Mesenteric fat pad (tissue), 1 donor: Measurements from ENCODE around the gene TNNI3. TPM values are rescaled to one million over a fixed set of nuclear protein-coding genes. Genes with fewer than 3 reads are reported as not detected.

Source experiments
- DNase-seq: peaks from one replicate; pipeline ENCODE4 v3.0.0-alpha.2; 2020; ENCODE audit warnings: low spot score
- total RNA-seq: library from RNA; stranded (reverse); fragmentation: NEBNext Ultra II Directional; extraction: Animal tissue kit (Norgen Biotek cat#: 25700); gene quantifications from one replicate; pipeline ENCODE4 v1.2.1, GENCODE V29; 2021
- donor health status: DM: yes; HTN: yes; CAD: no.

TNNI3 gene
- total RNA-seq, 1 donor from 2014 or later = not detected

GRCh38 chr19:55147545-55148251 lies 9.8 kb downstream of the TNNI3 start:
- no peak for DNase-seq

- DNase-seq = no peak
Observed at GRCh38 chr19:55146705-55147273, 10.7 kb downstream of the TNNI3 start.

- DNase-seq = no peak
Observed at GRCh38 chr19:55146078-55146704, 11.3 kb downstream of the TNNI3 start.

GRCh38 chr19:55145232-55145631 lies 12.3 kb downstream of the TNNI3 start:
- DNase-seq = no peak

GRCh38 chr19:55141696-55142095 lies 15.8 kb downstream of the TNNI3 start:
- DNase-seq = no peak

- DNase-seq = no peak
Observed at GRCh38 chr19:55137915-55138314, 19.6 kb downstream of the TNNI3 start.

GRCh38 chr19:55136399-55137102 lies 21.0 kb downstream of the TNNI3 start:
- no peak for DNase-seq

- DNase-seq = no peak
Observed at GRCh38 chr19:55134736-55135135, 22.8 kb downstream of the TNNI3 start.

GRCh38 chr19:55133639-55134444 lies 23.7 kb downstream of the TNNI3 start:
- no peak for DNase-seq

GRCh38 chr19:55132453-55133129 lies 24.9 kb downstream of the TNNI3 start:
- no peak for DNase-seq

GRCh38 chr19:55131421-55131820 lies 26.1 kb downstream of the TNNI3 start:
- no peak for DNase-seq

GRCh38 chr19:55119053-55119452 lies 38.5 kb downstream of the TNNI3 start:
- no peak for DNase-seq

- DNase-seq = no peak
Observed at GRCh38 chr19:55118401-55118991, 39.0 kb downstream of the TNNI3 start.

- DNase-seq = peak; percentile 99
Observed at GRCh38 chr19:55117663-55118391, 39.7 kb downstream of the TNNI3 start.

- no peak for DNase-seq
Observed at GRCh38 chr19:55116859-55117662, 40.5 kb downstream of the TNNI3 start, which contains the start of gene PPP1R12C. PPP1R12C (minus strand) TSS chr19:55117637; CDS start chr19:55117543, 94 bp downstream.

- no peak for DNase-seq
Observed at GRCh38 chr19:55116232-55116858, 41.2 kb downstream of the TNNI3 start.

- DNase-seq = no peak
Observed at GRCh38 chr19:55115446-55116065, 42.0 kb downstream of the TNNI3 start.
